Astrocyte (in vitro differentiated cells and primary cell): Measurements from ENCODE around the gene PSENEN. TPM values are rescaled to one million over a fixed set of nuclear protein-coding genes. Genes with fewer than 3 reads are reported as not detected.

Source experiments
- DNase-seq: peaks from one replicate; pipeline ENCODE4 v3.0.0-alpha.2; 2010; ENCODE audit warnings: low read depth
- FAIRE-seq: peaks from 2 replicates; lab custom pipeline; 2011; peaks lifted over from hg19 to GRCh38; lab: Jason Lieb, UNC
- H2AFZ ChIP-seq: 2 replicates; pipeline ENCODE4 v1.6.0; 2012; ENCODE audit warnings: low read depth, low read length, inconsistent platforms
- H3K27ac ChIP-seq: 2 replicates; pipeline ENCODE4 v1.5.1; 2011; ENCODE audit warnings: low read depth, low read length, inconsistent platforms
- H3K27me3 ChIP-seq: 2 replicates; pipeline ENCODE4 v1.6.0; 2011; ENCODE audit warnings: low read length, inconsistent platforms; ENCODE audit not compliant: insufficient read depth
- H3K36me3 ChIP-seq: 2 replicates; pipeline ENCODE4 v1.5.1; 2011; ENCODE audit warnings: low read length, inconsistent platforms; ENCODE audit not compliant: insufficient read depth
- H3K4me1 ChIP-seq: 2 replicates; pipeline ENCODE4 v1.5.1; 2011; ENCODE audit warnings: low read length, inconsistent platforms; ENCODE audit not compliant: insufficient read depth
- H3K4me2 ChIP-seq: 2 replicates; pipeline ENCODE4 v1.6.0; 2012; ENCODE audit warnings: low read length, inconsistent platforms
- H3K4me3 ChIP-seq: 2 replicates; pipeline ENCODE4 v1.5.1; 2011; ENCODE audit warnings: low read depth, mild to moderate bottlenecking, low read length, inconsistent platforms; ENCODE audit not compliant: insufficient read depth
- H3K79me2 ChIP-seq: 2 replicates; pipeline ENCODE4 v1.6.0; 2012; ENCODE audit warnings: mild to moderate bottlenecking, low read length, inconsistent platforms; ENCODE audit not compliant: insufficient read depth
- H3K9ac ChIP-seq: 2 replicates; pipeline ENCODE4 v1.6.0; 2012; ENCODE audit warnings: mild to moderate bottlenecking, low read length, inconsistent platforms
- H3K9me3 ChIP-seq: 2 replicates; pipeline ENCODE4 v1.5.1; 2012; ENCODE audit warnings: low read depth, mild to moderate bottlenecking, low read length, inconsistent platforms; ENCODE audit not compliant: insufficient read depth
- H4K20me1 ChIP-seq: 2 replicates; pipeline ENCODE4 v1.6.0; 2012; ENCODE audit warnings: low read length, inconsistent platforms; ENCODE audit not compliant: insufficient read depth
- H3K27ac Mint-ChIP-seq: one replicate; pipeline ENCODE4 v1.8.0; 2021; ENCODE audit warnings: mild to moderate bottlenecking, mixed read lengths; ENCODE audit not compliant: unreplicated experiment
- H3K27me3 Mint-ChIP-seq: one replicate; pipeline ENCODE4 v1.8.0; 2021; ENCODE audit warnings: low read depth, mixed read lengths; ENCODE audit not compliant: unreplicated experiment
- H3K36me3 Mint-ChIP-seq: one replicate; pipeline ENCODE4 v1.8.0; 2021; ENCODE audit warnings: low read depth, mixed read lengths; ENCODE audit not compliant: unreplicated experiment
- H3K4me1 Mint-ChIP-seq: one replicate; pipeline ENCODE4 v1.8.0; 2021; ENCODE audit warnings: low read depth, mixed read lengths; ENCODE audit not compliant: unreplicated experiment
- H3K4me3 Mint-ChIP-seq: one replicate; pipeline ENCODE4 v1.8.0; 2021; ENCODE audit warnings: mild to moderate bottlenecking, moderate library complexity, mixed read lengths; ENCODE audit not compliant: unreplicated experiment
- H3K9me3 Mint-ChIP-seq: one replicate; pipeline ENCODE4 v1.8.0; 2021; ENCODE audit warnings: mild to moderate bottlenecking, mixed read lengths; ENCODE audit not compliant: unreplicated experiment
- CTCF ChIP-seq: IDR thresholded peaks from 2 replicates; pipeline ENCODE4 v1.5.1; 2011; ENCODE audit warnings: low read depth, mild to moderate bottlenecking, inconsistent platforms, low read length, moderate library complexity; ENCODE audit not compliant: insufficient read depth
- EZH2 ChIP-seq: IDR thresholded peaks from 2 replicates; pipeline ENCODE4 v1.6.1; 2012; ENCODE audit warnings: mild to moderate bottlenecking, low read length, inconsistent platforms; ENCODE audit not compliant: insufficient read depth
- total RNA-seq: library from RNA; stranded (reverse); gene quantifications from 2 replicates; pipeline ENCODE4 v1.2.1, GENCODE V29; 2021

The PSENEN gene
- total RNA-seq, 1 donor from 2014 or later, result 100 TPM

GRCh38 chr19:35791814-35792279 is 46.4 kb downstream of the PSENEN start:
- TF ChIP-seq EZH2, result no peak
- no peak for TF ChIP-seq CTCF

GRCh38 chr19:35792312-35792711 is 46.9 kb downstream of the PSENEN start:
- no peak overlapping the region for H3K9ac ChIP-seq
- no peaks in the 10 kb centered on the region for H3K9me3 ChIP-seq
- no peaks in the 10 kb centered on the region for H3K36me3 ChIP-seq
- H3K4me1 ChIP-seq, result no peaks in the 10 kb centered on the region
- no peak overlapping the region for H3K27ac ChIP-seq
- Mint-ChIP-seq H3K27ac (no peak overlapping the region), H3K4me3 (no peak overlapping the region), H3K4me1 (no peaks in the 10 kb centered on the region), H3K9me3 (no peaks in the 10 kb centered on the region), H3K27me3 (peaks cover 35% of the 10 kb centered on the region), H3K36me3 (no peaks in the 10 kb centered on the region)
- no peaks in the 10 kb centered on the region for H4K20me1 ChIP-seq
- no peak overlapping the region for H3K4me2 ChIP-seq
- H3K27me3 ChIP-seq, result peaks cover 12% of the 10 kb centered on the region
- no peak overlapping the region for H3K4me3 ChIP-seq
- TF ChIP-seq EZH2 (no peak), CTCF (no peak)
- FAIRE-seq (no peak), DNase-seq (no peak)
- no peaks in the 10 kb centered on the region for H3K79me2 ChIP-seq
- H2AFZ ChIP-seq, result no peak overlapping the region

More at GRCh38 chr19:35791814-35792279, 46.4 kb downstream of the PSENEN start:
- Histone ChIP-seq H3K4me2 (no peak overlapping the region), H4K20me1 (no peaks in the 10 kb centered on the region), H3K36me3 (no peaks in the 10 kb centered on the region), H2AFZ (no peak overlapping the region), H3K4me3 (no peak overlapping the region), H3K9me3 (no peaks in the 10 kb centered on the region), H3K27me3 (peaks cover 9% of the 10 kb centered on the region), H3K9ac (no peak overlapping the region), H3K27ac (no peak overlapping the region), H3K4me1 (no peaks in the 10 kb centered on the region), H3K79me2 (no peaks in the 10 kb centered on the region)
- H3K27ac Mint-ChIP-seq, result no peak overlapping the region
- DNase-seq (no peak), FAIRE-seq (no peak)
- H3K9me3 Mint-ChIP-seq, result no peaks in the 10 kb centered on the region
- no peaks in the 10 kb centered on the region for H3K4me1 Mint-ChIP-seq
- no peaks in the 10 kb centered on the region for H3K36me3 Mint-ChIP-seq
- peaks cover 30% of the 10 kb centered on the region for H3K27me3 Mint-ChIP-seq
- H3K4me3 Mint-ChIP-seq, result no peak overlapping the region

- Mint-ChIP-seq H3K27me3 (peaks cover 38% of the 10 kb centered on the region), H3K36me3 (no peaks in the 10 kb centered on the region), H3K4me1 (no peaks in the 10 kb centered on the region), H3K4me3 (no peak overlapping the region), H3K9me3 (no peaks in the 10 kb centered on the region), H3K27ac (no peak overlapping the region)
- no peaks in the 10 kb centered on the region for H3K36me3 ChIP-seq
- DNase-seq (no peak), FAIRE-seq (no peak)
- no peak overlapping the region for H3K9ac ChIP-seq
- peaks cover 16% of the 10 kb centered on the region for H3K27me3 ChIP-seq
- H3K9me3 ChIP-seq, result no peaks in the 10 kb centered on the region
- H3K4me2 ChIP-seq, result no peak overlapping the region
- H3K27ac ChIP-seq, result no peak overlapping the region
- H3K79me2 ChIP-seq, result no peaks in the 10 kb centered on the region
- TF ChIP-seq CTCF (no peak), EZH2 (no peak)
- H2AFZ ChIP-seq, result no peak overlapping the region
- H3K4me3 ChIP-seq, result no peak overlapping the region
- no peaks in the 10 kb centered on the region for H4K20me1 ChIP-seq
- H3K4me1 ChIP-seq, result no peaks in the 10 kb centered on the region
Observed at GRCh38 chr19:35792888-35793287, 47.4 kb downstream of the PSENEN start.
